Neural progenitor cell (in vitro differentiated cells): Measurements from ENCODE around the gene CHST14. TPM values are rescaled to one million over a fixed set of nuclear protein-coding genes. Genes with fewer than 3 reads are reported as not detected.

Experiments used
- DNase-seq: peaks from one replicate; pipeline ENCODE4 v3.0.0-alpha.2; 2016; ENCODE audit warnings: low spot score
- H2AFZ ChIP-seq: fragments of 200-600 bp; sonication (generic); replicated peaks from 2 replicates; pipeline ENCODE4 v1.6.1; 2016; ENCODE audit warnings: antibody characterized with exemption
- H3F3A ChIP-seq: fragments of 200-600 bp; sonication (generic); 2 replicates; pipeline ENCODE4 v1.6.1; 2016; ENCODE audit warnings: antibody characterized with exemption, low read depth
- H3K27ac ChIP-seq: fragments of 200-600 bp; sonication (generic); 2 replicates; pipeline ENCODE4 v1.5.1; 2016; ENCODE audit warnings: mild to moderate bottlenecking
- H3K27me3 ChIP-seq: fragments of 200-600 bp; sonication (generic); 2 replicates; pipeline ENCODE4 v1.6.1; 2016; ENCODE audit warnings: mild to moderate bottlenecking, moderate library complexity
- H3K36me3 ChIP-seq: fragments of 200-600 bp; sonication (generic); 2 replicates; pipeline ENCODE4 v1.5.1; 2016
- H3K4me1 ChIP-seq: fragments of 200-600 bp; sonication (generic); 2 replicates; pipeline ENCODE4 v1.6.1; 2016; ENCODE audit warnings: mixed run types
- H3K4me2 ChIP-seq: fragments of 200-600 bp; sonication (generic); 2 replicates; pipeline ENCODE4 v1.6.1; 2016
- H3K4me3 ChIP-seq: fragments of 200-600 bp; sonication (generic); 2 replicates; pipeline ENCODE4 v1.5.1; 2016
- H3K79me2 ChIP-seq: fragments of 200-600 bp; sonication (generic); 2 replicates; pipeline ENCODE4 v1.6.1; 2016; ENCODE audit warnings: low read depth
- H3K9ac ChIP-seq: fragments of 200-600 bp; sonication (generic); 2 replicates; pipeline ENCODE4 v1.6.1; 2016
- H3K9me3 ChIP-seq: fragments of 200-600 bp; sonication (generic); 2 replicates; pipeline ENCODE4 v1.5.1; 2016; ENCODE audit warnings: low read depth
- H4K20me1 ChIP-seq: fragments of 200-600 bp; sonication (generic); 2 replicates; pipeline ENCODE4 v1.6.1; 2016; ENCODE audit warnings: low read depth
- H3K27ac Mint-ChIP-seq: 3 replicates; pipeline ENCODE4 v1.8.0; 2021; ENCODE audit warnings: mixed read lengths
- H3K27me3 Mint-ChIP-seq: 2 replicates; pipeline ENCODE4 v1.8.0; 2022; ENCODE audit warnings: low read depth, mild to moderate bottlenecking, inconsistent platforms, moderate library complexity, mixed read lengths; ENCODE audit not compliant: insufficient read depth
- H3K36me3 Mint-ChIP-seq: 3 replicates; pipeline ENCODE4 v1.8.0; 2021; ENCODE audit warnings: mixed read lengths
- H3K4me1 Mint-ChIP-seq: 3 replicates; pipeline ENCODE4 v1.8.0; 2021; ENCODE audit warnings: mixed read lengths
- H3K4me3 Mint-ChIP-seq: 3 replicates; pipeline ENCODE4 v1.8.0; 2021; ENCODE audit warnings: mild to moderate bottlenecking, moderate library complexity, mixed read lengths
- H3K9me3 Mint-ChIP-seq: 3 replicates; pipeline ENCODE4 v1.8.0; 2020; ENCODE audit warnings: mixed read lengths
- EZH2 ChIP-seq: fragments of 200-600 bp; sonication (generic); IDR thresholded peaks from 2 replicates; pipeline ENCODE4 v1.6.1; 2017; ENCODE audit warnings: antibody characterized with exemption, mild to moderate bottlenecking, moderate library complexity
- EZH2phosphoT487 ChIP-seq: fragments of 200-600 bp; sonication (generic); IDR thresholded peaks from 2 replicates; pipeline ENCODE4 v1.6.1; 2017; ENCODE audit warnings: antibody characterized with exemption
- total RNA-seq: library from RNA; depleted of rRNA; stranded (reverse); fragments of >200 nt; gene quantifications from 2 replicates; pipeline ENCODE4 v1.2.3, GENCODE V29; 2015; ENCODE audit warnings: low replicate concordance
- TF ChIP-seq, protein P1 (sequence below): fragments of 200-600 bp; sonication (generic); IDR thresholded peaks from 2 replicates; pipeline ENCODE4 v1.5.1; 2017; ENCODE audit warnings: antibody characterized with exemption, mild to moderate bottlenecking

CHST14 gene
- total RNA-seq, 1 donor from 2014 or later, result 11.9 TPM

DNA sequence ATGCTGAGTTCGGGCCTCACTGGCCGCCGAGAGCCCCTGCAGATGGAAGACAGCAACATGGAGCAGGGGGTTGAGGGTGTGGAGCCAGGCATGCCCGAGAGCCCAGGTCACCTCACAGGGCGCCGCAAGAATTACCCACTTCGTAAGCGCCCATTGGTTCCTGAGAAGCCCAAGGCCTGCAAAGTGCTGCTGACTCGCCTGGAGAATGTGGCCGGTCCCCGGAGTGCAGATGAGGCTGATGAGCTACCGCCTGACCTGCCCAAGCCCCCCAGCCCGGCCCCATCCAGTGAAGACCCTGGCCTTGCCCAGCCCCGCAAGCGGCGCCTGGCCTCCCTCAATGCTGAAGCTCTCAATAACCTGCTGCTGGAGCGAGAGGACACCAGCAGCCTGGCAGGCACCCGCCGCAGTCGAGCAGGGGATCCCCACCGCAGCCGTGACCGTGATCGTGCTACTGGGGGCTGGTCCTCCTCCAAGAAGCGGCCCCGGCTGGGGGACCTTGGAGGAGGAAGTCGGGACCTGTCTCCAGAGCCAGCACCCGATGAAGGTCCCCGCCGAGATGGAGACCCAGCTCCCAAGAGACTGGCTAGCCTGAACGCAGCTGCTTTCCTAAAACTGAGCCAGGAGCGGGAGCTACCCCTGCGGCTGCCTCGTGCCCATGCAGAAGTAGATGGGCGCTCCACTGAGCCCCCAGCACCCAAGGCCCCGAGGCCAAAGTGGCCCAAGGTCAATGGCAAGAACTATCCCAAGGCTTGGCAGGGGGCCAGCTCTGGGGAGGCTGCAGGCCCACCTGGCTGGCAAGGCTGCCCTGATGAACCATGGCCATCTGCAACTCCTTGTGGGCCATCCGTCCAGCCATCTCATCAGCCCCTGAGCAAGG lies 12.1 kb upstream of the CHST14 start:
- Mint-ChIP-seq H3K4me3 (no peak overlapping the region), H3K36me3 (peaks cover 6% of the 10 kb centered on the region), H3K27me3 (no peaks in the 10 kb centered on the region), H3K9me3 (no peaks in the 10 kb centered on the region), H3K27ac (no peak overlapping the region), H3K4me1 (peaks cover 35% of the 10 kb centered on the region)
- Histone ChIP-seq H3K9ac (no peak overlapping the region), H3K27me3 (no peaks in the 10 kb centered on the region), H3K27ac (no peak overlapping the region), H3K4me1 (peaks cover 10% of the 10 kb centered on the region), H3K79me2 (peaks cover 51% of the 10 kb centered on the region), H3K36me3 (no peaks in the 10 kb centered on the region), H3F3A (no peaks in the 10 kb centered on the region), H3K4me3 (no peak overlapping the region), H3K4me2 (no peak overlapping the region), H4K20me1 (peaks cover 65% of the 10 kb centered on the region), H3K9me3 (no peaks in the 10 kb centered on the region), H2AFZ (no peak overlapping the region)
- TF ChIP-seq EZH2, result no peak
- TF ChIP-seq, protein P1, sequence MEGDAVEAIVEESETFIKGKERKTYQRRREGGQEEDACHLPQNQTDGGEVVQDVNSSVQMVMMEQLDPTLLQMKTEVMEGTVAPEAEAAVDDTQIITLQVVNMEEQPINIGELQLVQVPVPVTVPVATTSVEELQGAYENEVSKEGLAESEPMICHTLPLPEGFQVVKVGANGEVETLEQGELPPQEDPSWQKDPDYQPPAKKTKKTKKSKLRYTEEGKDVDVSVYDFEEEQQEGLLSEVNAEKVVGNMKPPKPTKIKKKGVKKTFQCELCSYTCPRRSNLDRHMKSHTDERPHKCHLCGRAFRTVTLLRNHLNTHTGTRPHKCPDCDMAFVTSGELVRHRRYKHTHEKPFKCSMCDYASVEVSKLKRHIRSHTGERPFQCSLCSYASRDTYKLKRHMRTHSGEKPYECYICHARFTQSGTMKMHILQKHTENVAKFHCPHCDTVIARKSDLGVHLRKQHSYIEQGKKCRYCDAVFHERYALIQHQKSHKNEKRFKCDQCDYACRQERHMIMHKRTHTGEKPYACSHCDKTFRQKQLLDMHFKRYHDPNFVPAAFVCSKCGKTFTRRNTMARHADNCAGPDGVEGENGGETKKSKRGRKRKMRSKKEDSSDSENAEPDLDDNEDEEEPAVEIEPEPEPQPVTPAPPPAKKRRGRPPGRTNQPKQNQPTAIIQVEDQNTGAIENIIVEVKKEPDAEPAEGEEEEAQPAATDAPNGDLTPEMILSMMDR, result no peak
- TF ChIP-seq EZH2phosphoT487, result no peak
- DNase-seq, result no peak

DNA sequence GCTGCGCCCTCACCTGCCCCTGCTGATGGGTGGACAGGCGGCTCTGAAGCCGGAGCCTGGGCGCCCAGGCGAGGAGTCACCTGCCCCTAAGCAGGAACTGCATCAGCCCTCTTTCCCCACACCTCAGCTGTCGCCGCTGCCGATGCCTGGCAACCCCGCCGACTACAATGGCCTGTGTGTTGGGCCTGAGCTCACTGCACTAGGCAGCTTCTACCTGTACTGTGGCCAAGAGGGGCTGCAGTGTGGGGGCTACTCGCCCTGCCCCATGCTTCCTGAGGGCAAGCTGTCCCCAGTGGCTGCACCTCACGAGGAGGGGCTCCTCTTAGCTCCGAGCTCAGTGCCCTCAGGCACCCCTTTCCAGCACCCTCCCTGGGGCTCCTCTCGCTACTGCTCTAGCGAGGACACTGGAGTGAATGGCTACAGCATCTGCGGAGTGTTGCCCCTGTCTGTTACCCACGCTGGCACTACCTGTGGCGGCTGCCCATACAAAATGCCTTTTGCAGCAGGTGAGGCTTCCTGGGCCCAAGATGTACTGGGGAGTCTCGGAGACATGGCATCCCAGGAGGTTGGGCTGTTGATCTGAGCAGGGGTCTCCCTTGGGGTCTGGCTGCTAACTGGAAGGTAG lies 11.3 kb upstream of the CHST14 start:
- no peak overlapping the region for H3K4me3 Mint-ChIP-seq
- no peak for DNase-seq
- Histone ChIP-seq H3K9me3 (no peaks in the 10 kb centered on the region), H3K4me2 (no peak overlapping the region), H3K9ac (no peak overlapping the region), H4K20me1 (peaks cover 60% of the 10 kb centered on the region), H3K4me1 (peaks cover 7% of the 10 kb centered on the region), H2AFZ (no peak overlapping the region), H3F3A (no peaks in the 10 kb centered on the region), H3K27ac (no peak overlapping the region), H3K79me2 (peaks cover 43% of the 10 kb centered on the region), H3K27me3 (no peaks in the 10 kb centered on the region), H3K4me3 (no peak overlapping the region), H3K36me3 (no peaks in the 10 kb centered on the region)
- H3K4me1 Mint-ChIP-seq, result peaks cover 29% of the 10 kb centered on the region
- no peak for TF ChIP-seq EZH2phosphoT487
- TF ChIP-seq, protein P1, result no peak
- no peaks in the 10 kb centered on the region for H3K27me3 Mint-ChIP-seq
- no peak overlapping the region for H3K27ac Mint-ChIP-seq
- H3K36me3 Mint-ChIP-seq, result peaks cover 7% of the 10 kb centered on the region
- H3K9me3 Mint-ChIP-seq, result no peaks in the 10 kb centered on the region

DNA sequence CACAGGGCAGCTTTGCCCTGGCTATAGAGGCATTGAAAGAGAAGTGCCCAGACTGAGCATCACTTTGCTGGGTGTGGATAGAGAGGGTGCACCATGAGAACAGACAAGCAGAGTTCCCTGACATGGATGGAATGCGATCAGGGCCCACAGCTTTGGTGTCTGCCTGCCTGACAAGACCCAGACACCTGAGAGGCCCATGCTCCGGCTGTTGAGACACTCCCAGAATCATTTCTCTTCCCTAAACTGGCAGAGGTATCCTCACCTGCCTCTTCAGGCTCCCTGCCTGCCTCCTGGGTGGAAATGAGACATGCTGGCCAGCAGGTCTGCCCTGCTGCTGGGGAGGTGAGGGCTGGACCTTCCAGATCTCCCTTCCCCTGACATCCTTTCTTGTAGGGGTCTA lies 10.4 kb upstream of the CHST14 start:
- TF ChIP-seq EZH2phosphoT487 (no peak), EZH2 (no peak)
- TF ChIP-seq, protein P1, result no peak
- H3K79me2 ChIP-seq, result peaks cover 34% of the 10 kb centered on the region
- no peaks in the 10 kb centered on the region for H3F3A ChIP-seq
- Mint-ChIP-seq H3K36me3 (peaks cover 8% of the 10 kb centered on the region), H3K4me1 (peaks cover 20% of the 10 kb centered on the region), H3K9me3 (no peaks in the 10 kb centered on the region), H3K27ac (no peak overlapping the region), H3K27me3 (no peaks in the 10 kb centered on the region), H3K4me3 (no peak overlapping the region)
- H4K20me1 ChIP-seq, result peaks cover 51% of the 10 kb centered on the region
- no peaks in the 10 kb centered on the region for H3K4me1 ChIP-seq
- no peak overlapping the region for H3K4me2 ChIP-seq
- H2AFZ ChIP-seq, result no peak overlapping the region
- no peaks in the 10 kb centered on the region for H3K9me3 ChIP-seq
- no peak overlapping the region for H3K9ac ChIP-seq
- no peak overlapping the region for H3K27ac ChIP-seq
- no peaks in the 10 kb centered on the region for H3K36me3 ChIP-seq
- H3K27me3 ChIP-seq, result no peaks in the 10 kb centered on the region
- H3K4me3 ChIP-seq, result no peak overlapping the region
- DNase-seq, result no peak
